Hepatic stellate cell (primary cell): ENCODE data around the gene GPR141.
"Not testable (repeated sequence)": the region's sequence is repeated elsewhere in the genome, so short reads cannot be mapped to it uniquely, and the experiment has no call there.

Experiments
- DNase-seq: peaks from one replicate; pipeline ENCODE4 v3.0.0; 2011; ENCODE audit warnings: low spot score

GPR141 gene

GRCh38 chr7:37686556-37687345, 3.2 kb downstream of the GPR141 start:
- DNase-seq = no peak

DNA sequence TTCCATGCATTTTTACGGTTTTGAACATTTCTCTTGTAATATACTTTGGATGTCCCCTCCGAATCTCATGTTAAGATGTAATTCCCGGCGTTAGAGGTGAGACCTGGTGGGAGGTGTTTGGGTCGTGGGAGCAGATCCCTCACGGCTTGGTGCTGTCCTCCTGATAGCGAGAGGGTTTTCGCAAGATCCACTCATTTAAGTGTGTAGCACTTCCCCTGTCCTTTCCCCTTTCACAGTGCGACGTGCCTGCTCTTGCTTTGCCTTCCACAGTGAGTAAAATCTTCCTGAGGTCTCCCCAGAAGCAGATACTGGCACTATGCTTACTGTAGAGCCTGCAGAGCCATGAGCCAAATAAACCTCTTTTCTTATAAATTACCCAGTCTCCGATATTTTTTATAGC, 6.6 kb downstream of the GPR141 start:
- DNase-seq = no peak

DNA sequence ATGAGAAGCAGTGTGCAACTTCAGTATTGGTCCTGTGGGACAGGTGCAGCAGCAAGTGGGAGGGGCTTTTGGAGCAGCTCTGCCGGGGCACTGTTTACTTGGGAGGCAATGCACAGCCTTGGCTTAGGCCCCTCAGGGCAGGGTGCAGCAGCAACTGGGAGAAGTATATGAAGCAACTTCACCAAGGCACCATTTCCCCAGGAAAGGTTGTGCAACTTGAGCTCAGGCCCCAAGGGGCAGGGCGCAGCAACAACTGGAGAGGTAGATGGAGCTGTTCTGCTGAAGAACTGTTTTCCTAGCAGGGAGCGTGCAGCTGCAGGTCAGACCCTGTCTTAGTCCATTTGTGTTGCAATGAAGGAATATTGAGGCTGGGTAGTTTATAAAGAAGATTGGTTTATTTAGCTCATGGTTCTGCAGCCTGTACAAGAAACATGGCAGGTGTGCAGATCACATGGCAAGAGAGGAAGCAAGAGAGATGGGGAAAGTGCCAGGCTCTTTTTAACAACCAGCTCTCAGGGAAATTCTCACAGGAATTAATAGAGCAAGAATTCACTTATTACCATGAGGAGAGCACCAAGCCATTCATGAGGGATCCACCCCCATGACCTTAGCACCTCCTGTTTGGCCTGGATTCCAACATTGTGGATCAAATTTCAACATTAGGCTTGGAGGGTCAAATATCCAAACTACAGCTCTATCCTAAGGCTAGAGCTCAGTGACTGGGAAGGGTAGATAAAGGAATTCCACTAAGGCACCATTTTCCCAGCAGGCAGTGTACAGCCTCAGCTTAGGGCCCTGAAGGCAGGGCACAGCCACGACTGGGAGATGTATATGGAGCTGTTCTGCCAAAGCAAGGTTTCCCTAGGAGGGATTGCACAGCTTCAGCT, 10.9 kb downstream of the GPR141 start:
- no peak for DNase-seq

DNA sequence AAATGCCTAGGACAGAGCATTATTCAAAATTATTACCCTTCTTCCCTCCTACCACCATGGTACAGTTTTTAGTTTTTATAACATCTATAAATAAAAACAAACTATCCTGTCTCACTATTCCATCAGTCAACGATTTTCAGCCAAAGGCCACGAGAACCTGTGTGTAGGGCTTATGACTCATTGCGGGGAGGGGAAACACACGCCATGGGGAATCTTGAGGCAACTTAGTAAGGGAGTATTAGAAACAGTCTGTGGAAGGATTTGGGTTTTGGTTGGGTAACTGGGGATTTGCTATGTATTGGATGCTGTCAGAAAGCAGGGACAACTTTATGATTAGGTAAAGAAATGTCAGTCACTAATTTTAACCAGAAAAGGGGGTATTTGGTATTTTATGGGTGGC, 14.7 kb downstream of the GPR141 start:
- DNase-seq = no peak

GRCh38 chr7:37698782-37699181, 15.2 kb downstream of the GPR141 start:
- DNase-seq = no peak

DNA sequence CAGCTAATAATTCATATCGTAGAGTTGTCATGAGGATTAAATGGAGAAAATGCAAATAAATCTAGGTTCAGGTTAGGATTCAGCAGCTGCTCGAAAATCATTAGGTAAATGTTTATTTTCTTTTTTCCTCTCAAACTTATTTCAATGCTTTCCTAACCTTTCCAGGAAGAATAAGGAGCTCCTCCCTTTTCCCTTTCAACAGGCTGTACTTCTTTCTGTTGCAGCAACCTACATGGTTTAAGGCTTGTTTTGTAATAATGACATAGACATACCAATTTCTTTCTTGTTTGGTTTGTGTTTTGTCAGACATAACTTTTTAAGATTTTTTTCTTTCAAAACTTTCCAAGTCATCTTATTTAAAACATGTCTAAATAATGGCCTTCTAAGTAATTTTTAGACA, 18.2 kb downstream of the GPR141 start:
- no peak for DNase-seq

- DNase-seq = no peak
Observed at GRCh38 chr7:37703361-37703760, 19.8 kb downstream of the GPR141 start.

- not testable (repeated sequence) for DNase-seq
Observed at GRCh38 chr7:37704328-37704833, 20.8 kb downstream of the GPR141 start.

- DNase-seq = no peak
Observed at GRCh38 chr7:37705976-37706375, 22.4 kb downstream of the GPR141 start.

- DNase-seq = no peak
Observed at GRCh38 chr7:37706804-37707203, 23.2 kb downstream of the GPR141 start.

DNA sequence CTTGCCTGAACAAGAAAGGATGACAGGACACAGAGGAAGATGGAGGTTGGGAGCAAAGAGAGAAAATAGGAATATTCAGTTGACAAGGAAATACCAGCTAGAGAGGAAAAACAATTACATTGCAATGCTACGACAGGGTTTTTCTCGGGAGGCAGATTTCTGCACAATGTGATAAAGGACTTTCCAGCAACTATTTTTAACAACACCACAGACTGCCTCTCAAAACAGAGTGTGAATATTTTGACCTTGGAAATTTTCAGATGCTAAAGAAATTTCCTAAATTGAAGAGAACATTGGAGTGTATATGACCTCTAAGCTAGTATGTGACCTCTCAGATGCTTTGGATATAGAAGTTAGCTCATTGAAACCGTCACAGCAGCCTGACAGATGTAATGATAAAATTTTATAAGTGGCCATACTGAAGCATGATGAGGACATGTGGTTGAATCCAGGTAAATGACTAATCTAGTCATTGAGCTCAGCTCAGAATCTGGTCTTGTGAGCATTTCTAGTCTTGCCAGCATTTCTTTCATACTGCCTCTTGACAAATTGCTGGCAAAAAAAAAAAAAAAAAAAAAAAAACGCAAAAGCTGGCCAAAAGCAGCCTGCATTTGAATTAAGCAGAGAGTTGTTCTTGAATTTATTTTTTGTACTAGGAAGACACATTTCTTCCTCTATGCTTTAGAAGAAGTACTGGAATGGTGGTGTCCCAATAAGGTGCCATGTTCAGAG, 24.4 kb downstream of the GPR141 start:
- DNase-seq = no peak

GRCh38 chr7:37709631-37710509, 26.3 kb downstream of the GPR141 start:
- DNase-seq = no peak

GRCh38 chr7:37713613-37714012, 30.0 kb downstream of the GPR141 start:
- no peak for DNase-seq

- no peak for DNase-seq
Observed at GRCh38 chr7:37714606-37715005, 31.0 kb downstream of the GPR141 start.

- DNase-seq = no peak
Observed at GRCh38 chr7:37718585-37718984, 35.0 kb downstream of the GPR141 start.

- DNase-seq = no peak
Observed at GRCh38 chr7:37719077-37719476, 35.5 kb downstream of the GPR141 start.

DNA sequence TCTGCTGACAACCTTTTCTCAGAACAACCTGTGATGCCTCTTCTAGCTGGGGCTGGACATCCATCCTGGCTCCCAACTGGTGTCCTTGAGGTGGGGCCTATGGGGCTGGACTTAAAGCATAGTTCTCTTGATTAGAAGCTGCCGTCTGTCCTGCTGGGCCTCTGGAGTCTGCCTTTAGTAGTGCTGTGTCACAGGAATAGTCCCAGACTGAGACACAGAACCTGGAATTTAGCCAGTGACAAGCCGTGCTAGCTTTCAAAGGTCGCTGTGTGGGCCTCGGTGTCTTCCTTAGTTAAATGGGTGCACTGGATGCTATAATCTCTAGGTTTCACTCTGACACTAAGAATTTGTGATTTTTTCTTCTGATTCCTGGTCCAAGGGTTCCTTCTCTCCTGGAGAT, 41.2 kb downstream of the GPR141 start:
- no peak for DNase-seq

GRCh38 chr7:37726016-37726415, 42.5 kb downstream of the GPR141 start:
- no peak for DNase-seq

DNA sequence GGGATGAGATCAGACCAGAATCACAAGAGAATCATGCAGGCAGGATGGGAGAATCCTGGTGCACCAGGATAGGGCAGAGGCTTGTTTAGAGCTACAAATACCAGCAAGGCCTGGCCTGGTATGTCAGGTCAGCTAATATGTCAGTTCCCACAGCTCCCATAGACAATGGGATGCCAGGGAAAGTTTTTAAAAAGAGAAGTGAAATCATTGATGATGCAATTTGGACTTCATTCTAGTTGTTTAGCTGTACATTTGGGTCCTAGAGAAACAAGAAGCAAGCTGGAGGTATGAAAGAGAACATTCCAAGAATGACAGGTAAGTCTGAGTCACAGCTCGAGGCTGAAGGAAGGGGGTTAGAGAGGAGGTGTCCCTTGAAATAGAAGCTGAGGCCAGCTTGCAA, 45.2 kb downstream of the GPR141 start:
- DNase-seq = no peak

DNA sequence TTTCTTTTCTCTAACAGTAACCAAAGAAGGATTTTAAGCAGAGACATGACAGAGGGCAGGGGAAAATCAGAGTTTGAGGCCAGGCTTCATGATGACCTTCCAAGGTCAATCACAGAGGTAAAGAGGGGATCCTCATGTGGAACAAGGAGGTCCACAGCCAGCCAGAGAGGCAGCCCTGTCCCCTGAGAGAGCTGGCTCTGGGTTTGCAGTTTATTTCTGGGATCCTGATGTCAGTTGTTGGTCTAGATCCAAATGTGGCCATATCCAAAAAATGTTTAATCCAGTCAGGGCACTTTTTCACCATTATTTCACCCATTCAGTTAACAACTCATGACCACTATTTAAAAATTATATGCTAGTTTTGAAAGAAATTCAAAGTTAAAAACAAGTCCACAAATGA, 45.6 kb downstream of the GPR141 start:
- no peak for DNase-seq

GRCh38 chr7:37730501-37730900, 46.9 kb downstream of the GPR141 start:
- no peak for DNase-seq
